KOPT-K1 (cell line): Measurements from ENCODE around the gene MXRA5.
"Not testable (repeated sequence)": the region's sequence is repeated elsewhere in the genome, so short reads cannot be mapped to it uniquely, and the experiment has no call there.

Experiments used
- H3K27ac ChIP-seq: fragments of 200-600 bp; sonication (generic); 2 replicates; pipeline ENCODE4 v1.5.1; 2016; ENCODE audit warnings: antibody characterized with exemption, mild to moderate bottlenecking, low read depth, low read length; ENCODE audit not compliant: poor library complexity, severe bottlenecking
- H3K36me3 ChIP-seq: fragments of 200-600 bp; sonication (generic); 2 replicates; pipeline ENCODE4 v1.5.1; 2017; ENCODE audit warnings: antibody characterized with exemption, mild to moderate bottlenecking, low read length, moderate library complexity; ENCODE audit not compliant: insufficient read depth
- H3K9me3 ChIP-seq: fragments of 200-600 bp; sonication (generic); 2 replicates; pipeline ENCODE4 v1.5.1; 2017; ENCODE audit warnings: antibody characterized with exemption, low read length, mild to moderate bottlenecking; ENCODE audit not compliant: insufficient read depth, poor library complexity, severe bottlenecking

The MXRA5 gene

GRCh38 chrX:3346501-3347259 is at the start of gene MXRA5:
Gene MXRA5, minus strand, starts transcription at chrX:3346652. Its CDS starts 2,819 bp downstream, at chrX:3343833.
- Histone ChIP-seq H3K9me3 (no peaks in the 10 kb centered on the region), H3K27ac (no peak within 1 kb of the TSS), H3K36me3 (no peaks in the 10 kb centered on the region)

DNA sequence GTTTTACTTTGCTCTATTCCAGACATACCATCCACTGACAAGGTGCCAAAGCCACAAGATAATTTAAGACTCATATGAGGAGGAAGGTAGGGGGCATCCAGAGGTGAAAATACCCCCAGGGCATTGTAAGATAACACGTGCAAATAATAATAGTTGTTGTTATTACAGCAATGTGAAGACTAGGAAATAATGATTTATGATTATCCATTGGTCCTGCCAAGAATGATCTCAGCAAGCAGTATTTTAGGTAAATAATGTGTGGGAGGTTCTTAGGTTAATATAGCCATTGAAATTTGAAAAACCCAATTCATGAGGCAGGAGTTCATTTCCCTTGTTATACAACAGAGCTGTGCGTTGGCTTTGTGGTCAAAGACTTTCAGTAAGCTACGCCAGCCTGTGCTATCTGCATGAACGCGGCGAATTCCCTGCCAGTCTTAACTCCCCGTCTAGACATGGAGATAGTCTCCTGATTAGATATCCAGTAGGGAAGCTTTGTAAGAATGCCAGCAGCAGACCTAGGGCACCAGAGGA is 47.2 kb upstream of the MXRA5 start:
- Histone ChIP-seq H3K9me3 (no peaks in the 10 kb centered on the region), H3K36me3 (no peaks in the 10 kb centered on the region)

GRCh38 chrX:3393178-3393577 is 46.7 kb upstream of the MXRA5 start:
- Histone ChIP-seq H3K9me3 (no peaks in the 10 kb centered on the region), H3K36me3 (no peaks in the 10 kb centered on the region), H3K27ac (no peak overlapping the region)

More for the DNA sequence above, 47.2 kb upstream of the MXRA5 start:
- H3K27ac ChIP-seq, result no peak overlapping the region

GRCh38 chrX:3388457-3388856 is 42.0 kb upstream of the MXRA5 start:
- Histone ChIP-seq H3K27ac (no peak overlapping the region), H3K36me3 (no peaks in the 10 kb centered on the region), H3K9me3 (no peaks in the 10 kb centered on the region)

DNA sequence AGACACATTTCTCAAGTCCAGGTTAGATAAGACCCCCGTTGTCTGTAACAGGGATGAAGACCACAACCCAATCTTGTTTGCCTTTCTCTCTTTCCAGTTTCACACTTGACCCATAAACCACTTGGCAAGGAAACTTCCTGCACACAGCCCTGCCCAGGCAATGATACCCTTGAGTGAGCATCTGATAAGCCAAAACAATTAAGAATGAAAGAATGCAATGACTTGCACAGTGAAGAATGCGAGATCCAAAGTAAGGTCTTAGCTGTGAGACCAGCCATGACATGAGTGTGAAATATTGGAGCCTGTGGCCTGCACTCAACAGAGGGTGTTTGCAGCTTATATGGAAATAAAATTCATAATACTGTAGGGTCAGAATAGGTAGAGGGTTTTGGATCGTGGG is 37.9 kb upstream of the MXRA5 start:
- Histone ChIP-seq H3K36me3 (no peaks in the 10 kb centered on the region), H3K27ac (no peak overlapping the region), H3K9me3 (no peaks in the 10 kb centered on the region)

GRCh38 chrX:3380603-3381002 is 34.2 kb upstream of the MXRA5 start:
- no peaks in the 10 kb centered on the region for H3K9me3 ChIP-seq
- no peak overlapping the region for H3K27ac ChIP-seq
- no peaks in the 10 kb centered on the region for H3K36me3 ChIP-seq

- no peaks in the 10 kb centered on the region for H3K36me3 ChIP-seq
- no peaks in the 10 kb centered on the region for H3K9me3 ChIP-seq
- H3K27ac ChIP-seq, result no peak overlapping the region
These were observed 32.7 kb upstream of the MXRA5 start for GRCh38 chrX:3379111-3379510.

DNA sequence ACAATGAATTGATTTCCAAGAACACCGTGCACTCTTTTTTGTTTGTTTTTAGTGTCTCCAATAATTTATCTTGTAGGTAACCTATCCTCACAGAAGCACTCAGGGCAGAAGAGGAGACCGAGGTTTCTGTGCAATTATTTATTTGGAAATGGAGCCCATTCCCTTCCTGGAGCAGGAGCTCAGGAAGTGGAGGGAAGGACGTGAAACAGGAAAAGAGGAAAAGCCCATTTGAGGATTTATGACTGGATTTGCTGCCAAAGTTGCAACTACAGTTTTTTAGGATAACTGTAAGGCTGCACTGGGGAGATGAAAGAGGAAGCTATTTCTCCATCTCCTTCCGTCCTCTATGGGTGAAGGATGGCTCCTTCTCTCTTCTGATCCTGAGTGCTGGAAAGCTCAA is 31.7 kb upstream of the MXRA5 start:
- no peak overlapping the region for H3K27ac ChIP-seq
- no peaks in the 10 kb centered on the region for H3K9me3 ChIP-seq
- no peaks in the 10 kb centered on the region for H3K36me3 ChIP-seq

- Histone ChIP-seq H3K27ac (no peak overlapping the region), H3K9me3 (no peaks in the 10 kb centered on the region), H3K36me3 (no peaks in the 10 kb centered on the region)
These were observed 31.1 kb upstream of the MXRA5 start for GRCh38 chrX:3377560-3377959.

- H3K36me3 ChIP-seq, H3K9me3 ChIP-seq, H3K27ac ChIP-seq: not testable (repeated sequence)
These were observed 29.5 kb upstream of the MXRA5 start for GRCh38 chrX:3375878-3376508.

GRCh38 chrX:3374108-3374800 is 27.8 kb upstream of the MXRA5 start:
- no peaks in the 10 kb centered on the region for H3K36me3 ChIP-seq
- H3K9me3 ChIP-seq, result no peaks in the 10 kb centered on the region
- H3K27ac ChIP-seq, result no peak overlapping the region

GRCh38 chrX:3371163-3371562 is 24.7 kb upstream of the MXRA5 start:
- Histone ChIP-seq H3K27ac (no peak overlapping the region), H3K9me3 (no peaks in the 10 kb centered on the region), H3K36me3 (no peaks in the 10 kb centered on the region)

GRCh38 chrX:3370656-3371055 is 24.2 kb upstream of the MXRA5 start:
- Histone ChIP-seq H3K9me3 (no peaks in the 10 kb centered on the region), H3K27ac (no peak overlapping the region)

DNA sequence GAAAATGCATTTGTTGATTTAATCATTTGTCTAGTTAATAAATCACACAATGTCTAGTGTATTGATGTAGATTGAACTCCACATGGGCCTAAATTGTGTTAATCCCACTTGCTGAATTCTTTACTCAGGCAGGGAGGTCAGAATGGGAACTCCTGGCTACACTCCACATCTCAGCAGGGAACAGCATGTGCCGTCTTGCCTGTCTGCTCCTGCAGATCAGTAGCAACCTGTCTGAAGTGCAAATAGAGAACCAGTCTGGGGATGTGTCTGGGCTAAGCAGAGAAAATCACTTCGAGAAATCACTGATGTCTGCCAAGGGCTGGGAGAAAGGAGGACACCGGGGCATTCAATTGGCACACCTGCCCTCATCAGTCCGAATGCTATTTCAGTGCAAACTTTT is 16.5 kb upstream of the MXRA5 start:
- H3K36me3 ChIP-seq, result no peaks in the 10 kb centered on the region
- H3K9me3 ChIP-seq, result no peaks in the 10 kb centered on the region
- no peak overlapping the region for H3K27ac ChIP-seq

More at GRCh38 chrX:3370656-3371055, 24.2 kb upstream of the MXRA5 start:
- no peaks in the 10 kb centered on the region for H3K36me3 ChIP-seq

DNA sequence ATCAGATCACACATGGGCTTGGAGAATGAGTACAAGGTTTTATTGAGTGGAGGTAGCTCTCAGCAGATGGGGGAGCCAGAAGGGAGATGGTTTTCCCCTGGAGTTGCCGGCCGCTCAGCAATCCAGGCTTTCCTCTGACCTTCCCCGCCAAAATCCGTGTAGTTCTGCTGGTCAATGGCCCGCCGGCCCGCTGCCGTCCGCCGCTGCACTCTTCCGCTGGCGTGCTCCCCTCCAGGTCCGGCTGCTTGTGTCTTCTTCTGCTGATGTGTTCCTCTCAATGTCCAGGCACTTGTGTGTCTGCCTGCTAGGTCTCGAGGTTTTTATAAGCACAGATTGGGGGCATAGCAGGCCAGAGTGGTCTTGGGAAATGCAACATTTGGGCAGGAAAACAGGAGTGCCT is 14.4 kb upstream of the MXRA5 start:
- Histone ChIP-seq H3K27ac (no peak overlapping the region), H3K9me3 (no peaks in the 10 kb centered on the region), H3K36me3 (no peaks in the 10 kb centered on the region)
